HepG2 (cell line): Measurements from ENCODE around the gene ERBB3. TPM values are rescaled to one million over a fixed set of nuclear protein-coding genes. Genes with fewer than 3 reads are reported as not detected.
A peak's percentile ranks its signal among the peaks of the same experiment; 100 is the strongest.

Source experiments
- ARNT2 ChIP-seq: sonication (generic); formaldehyde crosslinking; IDR thresholded peaks from 2 replicates; pipeline ENCODE4 v1.8.0; 2022; ENCODE audit warnings: mild to moderate bottlenecking, low read depth, missing genetic modification reagents, moderate library complexity
- DPF2 ChIP-seq: sonication (generic); formaldehyde crosslinking; IDR thresholded peaks from 2 replicates; pipeline ENCODE4 v1.4.0; 2020; ENCODE audit warnings: mild to moderate bottlenecking, low read depth, missing genetic modification reagents, borderline replicate concordance
- HIVEP1 ChIP-seq: sonication (generic); formaldehyde crosslinking; IDR thresholded peaks from 2 replicates; pipeline ENCODE4 v1.4.0; 2020; ENCODE audit warnings: mild to moderate bottlenecking, missing genetic modification reagents
- POLR2A ChIP-seq, 2 experiments: IDR thresholded peaks; 2 replicates each; pipeline ENCODE4 v1.6.1; 2011; ENCODE audit warnings: low read depth in 2 of 2, low read length in 2 of 2, mild to moderate bottlenecking in 1 of 2, moderate library complexity in 1 of 2; ENCODE audit not compliant: insufficient read depth in 1 of 2
- RBFOX2 ChIP-seq: fragments of 200-400 bp; formaldehyde crosslinking; IDR thresholded peaks from 2 replicates; pipeline ENCODE4 v1.6.1; 2017; ENCODE audit warnings: low read depth, mild to moderate bottlenecking, low read length
- RBM39 ChIP-seq: fragments of 200-400 bp; formaldehyde crosslinking; IDR thresholded peaks from one replicate; pipeline ENCODE4 v1.6.1; 2018; ENCODE audit warnings: antibody characterized with exemption, mild to moderate bottlenecking, low read depth, low read length; ENCODE audit not compliant: poor library complexity, severe bottlenecking
- RELA ChIP-seq: sonication (generic); formaldehyde crosslinking; IDR thresholded peaks from 2 replicates; pipeline ENCODE4 v1.4.0; 2020; ENCODE audit warnings: missing genetic modification reagents
- SMARCC2 ChIP-seq: fragments of 450-650 bp; IDR thresholded peaks from 2 replicates; pipeline ENCODE4 v1.6.1; 2017; ENCODE audit warnings: antibody characterized with exemption, mild to moderate bottlenecking
- ZIK1 ChIP-seq: sonication (generic); formaldehyde crosslinking; IDR thresholded peaks from 2 replicates; pipeline ENCODE4 v1.5.0; 2020; ENCODE audit warnings: mild to moderate bottlenecking, low read depth, missing genetic modification reagents, borderline replicate concordance
- ZNF101 ChIP-seq: sonication (generic); formaldehyde crosslinking; IDR thresholded peaks from 2 replicates; pipeline ENCODE4 v1.4.0; 2020; ENCODE audit warnings: mild to moderate bottlenecking, low read depth, missing genetic modification reagents, borderline replicate concordance
- ZNF224 ChIP-seq: sonication (generic); formaldehyde crosslinking; IDR thresholded peaks from 2 replicates; pipeline ENCODE4 v1.5.0; 2020; ENCODE audit warnings: mild to moderate bottlenecking, missing genetic modification reagents
- ZNF460 ChIP-seq: sonication (generic); formaldehyde crosslinking; IDR thresholded peaks from 2 replicates; pipeline ENCODE4 v1.5.1; 2020; ENCODE audit warnings: missing genetic modification reagents, mild to moderate bottlenecking, borderline replicate concordance
- ZNF713 ChIP-seq: sonication (generic); formaldehyde crosslinking; IDR thresholded peaks from 2 replicates; pipeline ENCODE4 v1.4.0; 2020; ENCODE audit warnings: mild to moderate bottlenecking, missing genetic modification reagents
- polyA plus RNA-seq, 8 experiments: library from polyadenylated mRNA; depleted of rRNA in 3 of 8; stranded (reverse) in 7 of 8; unstranded in 1 of 8; fragments of >200 nt; fragmentation: Illumina TruSeq in 4 of 8; extraction: Trizol in 4 of 8; gene quantifications; 2 replicates each; pipeline versions ENCODE4 v1.2.1 to v1.2.3, GENCODE V29; 2011 to 2016; ENCODE audit warnings: low read depth in 4 of 8, missing spikeins in 1 of 8, mixed read lengths in 1 of 8; ENCODE audit not compliant: insufficient read depth in 1 of 8
- total RNA-seq, 5 experiments: library from RNA; depleted of rRNA; stranded (reverse); fragments of >200 nt; fragmentation: Illumina TruSeq; extraction: Trizol; gene quantifications; 2 replicates each; pipeline ENCODE4 v1.2.3, GENCODE V29; 2016; ENCODE audit warnings: low read depth in 1 of 5
- TF ChIP-seq, protein P1 (sequence below): IDR thresholded peaks from 2 replicates; pipeline ENCODE4 v1.6.1; 2012; ENCODE audit warnings: inconsistent platforms
- TF ChIP-seq, protein P2 (sequence below): IDR thresholded peaks from 2 replicates; pipeline ENCODE4 v1.6.1; 2016
- TF ChIP-seq, protein P3 (sequence below): sonication (generic); formaldehyde crosslinking; IDR thresholded peaks from 2 replicates; pipeline ENCODE4 v1.5.1; 2020; ENCODE audit warnings: mild to moderate bottlenecking, missing genetic modification reagents
- TF ChIP-seq, protein P4 (sequence below): sonication (generic); formaldehyde crosslinking; IDR thresholded peaks from 2 replicates; pipeline ENCODE4 v1.4.0; 2020; ENCODE audit warnings: mild to moderate bottlenecking, missing genetic modification reagents
- TF ChIP-seq, protein P5 (sequence below): sonication (generic); formaldehyde crosslinking; IDR thresholded peaks from 2 replicates; pipeline ENCODE4 v1.5.1; 2020; ENCODE audit warnings: mild to moderate bottlenecking, missing genetic modification reagents, moderate library complexity

The ERBB3 gene
- total and polyA plus RNA-seq, 2 of the 13 experiments (the other 11 are each of a cell fraction or from before 2014, with no cell fraction given), result 93.6 to 358 TPM

DNA sequence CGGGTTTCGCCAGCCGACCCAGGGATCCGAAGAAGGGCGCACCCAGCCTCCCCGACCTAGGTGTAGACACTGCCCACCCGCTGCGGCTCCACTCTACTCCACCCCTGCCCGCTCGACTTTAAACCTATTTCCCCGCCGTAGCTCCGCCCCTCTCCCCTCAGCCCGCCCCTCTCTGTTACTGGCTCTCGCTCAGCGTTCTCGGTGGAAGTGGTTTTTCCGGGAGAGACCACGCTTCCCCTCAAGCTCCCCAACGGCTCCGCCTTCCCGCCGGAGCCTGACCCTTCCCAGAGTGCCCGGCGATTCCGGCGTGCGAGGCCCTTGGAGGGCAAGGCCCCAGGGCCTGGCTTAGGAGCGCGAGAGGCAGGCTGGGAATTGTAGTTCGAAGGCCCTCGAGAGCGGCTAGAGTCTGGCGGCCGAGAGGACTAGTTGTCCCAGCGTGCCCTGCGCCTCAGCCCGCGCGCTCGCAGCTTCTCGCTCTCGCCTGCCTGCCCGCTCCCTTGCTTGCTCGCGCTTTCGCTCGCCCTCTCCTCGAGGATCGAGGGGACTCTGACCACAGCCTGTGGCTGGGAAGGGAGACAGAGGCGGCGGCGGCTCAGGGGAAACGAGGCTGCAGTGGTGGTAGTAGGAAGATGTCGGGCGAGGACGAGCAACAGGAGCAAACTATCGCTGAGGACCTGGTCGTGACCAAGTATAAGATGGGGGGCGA is 24.3 kb downstream of the ERBB3 start, which contains the start of gene PA2G4 (continued):
- TF ChIP-seq RBM39, result peak; percentile 47
- TF ChIP-seq ZNF101 (CRISPR knock-in tag), result no peak
- TF ChIP-seq, protein P1, sequence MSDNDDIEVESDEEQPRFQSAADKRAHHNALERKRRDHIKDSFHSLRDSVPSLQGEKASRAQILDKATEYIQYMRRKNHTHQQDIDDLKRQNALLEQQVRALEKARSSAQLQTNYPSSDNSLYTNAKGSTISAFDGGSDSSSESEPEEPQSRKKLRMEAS, result peak; percentile 96
- TF ChIP-seq RBFOX2, result peak; percentile 97
- TF ChIP-seq, protein P2, sequence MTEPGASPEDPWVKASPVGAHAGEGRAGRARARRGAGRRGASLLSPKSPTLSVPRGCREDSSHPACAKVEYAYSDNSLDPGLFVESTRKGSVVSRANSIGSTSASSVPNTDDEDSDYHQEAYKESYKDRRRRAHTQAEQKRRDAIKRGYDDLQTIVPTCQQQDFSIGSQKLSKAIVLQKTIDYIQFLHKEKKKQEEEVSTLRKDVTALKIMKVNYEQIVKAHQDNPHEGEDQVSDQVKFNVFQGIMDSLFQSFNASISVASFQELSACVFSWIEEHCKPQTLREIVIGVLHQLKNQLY, result peak; percentile 36; the same call in 1 of the 2 replicates
- no peak for TF ChIP-seq ZNF713 (CRISPR knock-in tag)
- TF ChIP-seq HIVEP1 (CRISPR knock-in tag), result peak; percentile 68
- TF ChIP-seq RELA (CRISPR knock-in tag), result no peak
- TF ChIP-seq ZNF224 (CRISPR knock-in tag), result peak; percentile 90; the same call in 1 of the 2 replicates
- TF ChIP-seq ZNF460 (CRISPR knock-in tag), result peak; percentile 20; the same call in 1 of the 2 replicates
- peak; percentile 96 for TF ChIP-seq ARNT2 (CRISPR knock-in tag)
- peak; percentile 91 for TF ChIP-seq POLR2A (IDR thresholded peaks at IDR 0.05; ENCODE audit: insufficient read depth in 1 of 2, low read depth in 2 of 2, low read length in 2 of 2)
- TF ChIP-seq, protein P3, sequence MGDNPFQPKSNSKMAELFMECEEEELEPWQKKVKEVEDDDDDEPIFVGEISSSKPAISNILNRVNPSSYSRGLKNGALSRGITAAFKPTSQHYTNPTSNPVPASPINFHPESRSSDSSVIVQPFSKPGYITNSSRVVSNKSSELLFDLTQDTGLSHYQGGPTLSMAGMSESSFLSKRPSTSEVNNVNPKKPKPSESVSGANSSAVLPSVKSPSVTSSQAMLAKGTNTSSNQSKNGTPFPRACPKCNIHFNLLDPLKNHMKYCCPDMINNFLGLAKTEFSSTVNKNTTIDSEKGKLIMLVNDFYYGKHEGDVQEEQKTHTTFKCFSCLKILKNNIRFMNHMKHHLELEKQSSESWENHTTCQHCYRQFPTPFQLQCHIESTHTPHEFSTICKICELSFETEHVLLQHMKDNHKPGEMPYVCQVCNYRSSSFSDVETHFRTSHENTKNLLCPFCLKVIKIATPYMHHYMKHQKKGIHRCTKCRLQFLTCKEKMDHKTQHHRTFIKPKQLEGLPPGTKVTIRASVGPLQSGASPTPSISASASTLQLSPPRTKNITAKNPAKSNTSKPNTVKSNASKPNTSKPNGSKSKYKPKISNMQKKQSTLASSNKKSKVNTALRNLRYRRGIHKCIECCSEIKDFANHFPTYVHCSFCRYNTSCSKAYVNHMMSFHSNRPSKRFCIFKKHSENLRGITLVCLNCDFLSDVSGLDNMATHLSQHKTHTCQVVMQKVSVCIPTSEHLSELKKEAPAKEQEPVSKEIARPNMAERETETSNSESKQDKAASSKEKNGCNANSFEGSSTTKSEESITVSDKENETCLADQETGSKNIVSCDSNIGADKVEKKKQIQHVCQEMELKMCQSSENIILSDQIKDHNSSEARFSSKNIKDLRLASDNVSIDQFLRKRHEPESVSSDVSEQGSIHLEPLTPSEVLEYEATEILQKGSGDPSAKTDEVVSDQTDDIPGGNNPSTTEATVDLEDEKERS, result peak; percentile 85
- TF ChIP-seq, protein P4, sequence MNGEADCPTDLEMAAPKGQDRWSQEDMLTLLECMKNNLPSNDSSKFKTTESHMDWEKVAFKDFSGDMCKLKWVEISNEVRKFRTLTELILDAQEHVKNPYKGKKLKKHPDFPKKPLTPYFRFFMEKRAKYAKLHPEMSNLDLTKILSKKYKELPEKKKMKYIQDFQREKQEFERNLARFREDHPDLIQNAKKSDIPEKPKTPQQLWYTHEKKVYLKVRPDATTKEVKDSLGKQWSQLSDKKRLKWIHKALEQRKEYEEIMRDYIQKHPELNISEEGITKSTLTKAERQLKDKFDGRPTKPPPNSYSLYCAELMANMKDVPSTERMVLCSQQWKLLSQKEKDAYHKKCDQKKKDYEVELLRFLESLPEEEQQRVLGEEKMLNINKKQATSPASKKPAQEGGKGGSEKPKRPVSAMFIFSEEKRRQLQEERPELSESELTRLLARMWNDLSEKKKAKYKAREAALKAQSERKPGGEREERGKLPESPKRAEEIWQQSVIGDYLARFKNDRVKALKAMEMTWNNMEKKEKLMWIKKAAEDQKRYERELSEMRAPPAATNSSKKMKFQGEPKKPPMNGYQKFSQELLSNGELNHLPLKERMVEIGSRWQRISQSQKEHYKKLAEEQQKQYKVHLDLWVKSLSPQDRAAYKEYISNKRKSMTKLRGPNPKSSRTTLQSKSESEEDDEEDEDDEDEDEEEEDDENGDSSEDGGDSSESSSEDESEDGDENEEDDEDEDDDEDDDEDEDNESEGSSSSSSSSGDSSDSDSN (CRISPR knock-in tag), result peak; percentile 89
- TF ChIP-seq SMARCC2, result no peak
- no peak for TF ChIP-seq DPF2 (CRISPR knock-in tag)
- TF ChIP-seq, protein P5, sequence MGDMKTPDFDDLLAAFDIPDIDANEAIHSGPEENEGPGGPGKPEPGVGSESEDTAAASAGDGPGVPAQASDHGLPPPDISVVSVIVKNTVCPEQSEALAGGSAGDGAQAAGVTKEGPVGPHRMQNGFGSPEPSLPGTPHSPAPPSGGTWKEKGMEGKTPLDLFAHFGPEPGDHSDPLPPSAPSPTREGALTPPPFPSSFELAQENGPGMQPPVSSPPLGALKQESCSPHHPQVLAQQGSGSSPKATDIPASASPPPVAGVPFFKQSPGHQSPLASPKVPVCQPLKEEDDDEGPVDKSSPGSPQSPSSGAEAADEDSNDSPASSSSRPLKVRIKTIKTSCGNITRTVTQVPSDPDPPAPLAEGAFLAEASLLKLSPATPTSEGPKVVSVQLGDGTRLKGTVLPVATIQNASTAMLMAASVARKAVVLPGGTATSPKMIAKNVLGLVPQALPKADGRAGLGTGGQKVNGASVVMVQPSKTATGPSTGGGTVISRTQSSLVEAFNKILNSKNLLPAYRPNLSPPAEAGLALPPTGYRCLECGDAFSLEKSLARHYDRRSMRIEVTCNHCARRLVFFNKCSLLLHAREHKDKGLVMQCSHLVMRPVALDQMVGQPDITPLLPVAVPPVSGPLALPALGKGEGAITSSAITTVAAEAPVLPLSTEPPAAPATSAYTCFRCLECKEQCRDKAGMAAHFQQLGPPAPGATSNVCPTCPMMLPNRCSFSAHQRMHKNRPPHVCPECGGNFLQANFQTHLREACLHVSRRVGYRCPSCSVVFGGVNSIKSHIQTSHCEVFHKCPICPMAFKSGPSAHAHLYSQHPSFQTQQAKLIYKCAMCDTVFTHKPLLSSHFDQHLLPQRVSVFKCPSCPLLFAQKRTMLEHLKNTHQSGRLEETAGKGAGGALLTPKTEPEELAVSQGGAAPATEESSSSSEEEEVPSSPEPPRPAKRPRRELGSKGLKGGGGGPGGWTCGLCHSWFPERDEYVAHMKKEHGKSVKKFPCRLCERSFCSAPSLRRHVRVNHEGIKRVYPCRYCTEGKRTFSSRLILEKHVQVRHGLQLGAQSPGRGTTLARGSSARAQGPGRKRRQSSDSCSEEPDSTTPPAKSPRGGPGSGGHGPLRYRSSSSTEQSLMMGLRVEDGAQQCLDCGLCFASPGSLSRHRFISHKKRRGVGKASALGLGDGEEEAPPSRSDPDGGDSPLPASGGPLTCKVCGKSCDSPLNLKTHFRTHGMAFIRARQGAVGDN, result peak; percentile 99
- TF ChIP-seq ZIK1 (CRISPR knock-in tag), result peak; percentile 76; the same call in 1 of the 2 replicates
